NCI-H2227 (cell line): ENCODE measurements around the gene LRRC23.
"Not testable (repeated sequence)": the region's sequence is repeated elsewhere in the genome, so short reads cannot be mapped to it uniquely, and the experiment has no call there.

Experiments used
- DNase-seq: peaks from one replicate; lab custom pipeline; 2025; ENCODE audit not compliant: unreplicated experiment; lab: John Stamatoyannopoulos, UW

LRRC23 gene

DNA sequence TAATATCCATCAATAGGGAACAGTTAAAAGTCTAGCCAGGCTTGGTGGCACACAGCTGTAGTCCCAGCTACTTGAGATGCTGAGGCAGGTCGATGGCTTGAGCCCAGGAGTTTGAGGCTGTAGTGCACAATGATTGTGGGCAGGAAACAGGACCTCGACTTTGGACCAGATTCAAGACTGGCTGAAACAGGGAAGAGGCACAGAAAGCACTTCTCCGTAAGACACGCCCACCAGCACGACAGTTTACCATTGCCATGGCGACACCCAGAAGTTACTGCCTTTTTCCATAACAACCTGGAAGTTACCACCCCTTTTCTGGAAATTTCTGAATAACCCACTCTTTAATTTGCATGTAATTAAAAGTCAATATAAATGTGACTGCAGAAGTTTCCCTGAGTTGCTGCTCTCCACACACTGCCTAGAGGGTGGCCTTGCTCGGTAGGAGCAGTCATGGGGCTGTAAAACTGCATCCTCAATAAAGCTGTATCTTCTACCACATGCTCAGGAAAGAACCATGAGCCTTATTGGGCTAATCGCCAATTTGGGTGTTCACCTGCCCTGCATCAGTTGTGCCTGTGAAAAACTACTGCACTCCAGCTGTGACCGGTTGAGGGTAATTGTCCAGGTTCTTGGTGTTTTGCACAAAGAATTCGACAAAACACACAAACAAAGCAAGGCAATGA is 4.6 kb upstream of the LRRC23 start:
- DNase-seq: no peak

DNA sequence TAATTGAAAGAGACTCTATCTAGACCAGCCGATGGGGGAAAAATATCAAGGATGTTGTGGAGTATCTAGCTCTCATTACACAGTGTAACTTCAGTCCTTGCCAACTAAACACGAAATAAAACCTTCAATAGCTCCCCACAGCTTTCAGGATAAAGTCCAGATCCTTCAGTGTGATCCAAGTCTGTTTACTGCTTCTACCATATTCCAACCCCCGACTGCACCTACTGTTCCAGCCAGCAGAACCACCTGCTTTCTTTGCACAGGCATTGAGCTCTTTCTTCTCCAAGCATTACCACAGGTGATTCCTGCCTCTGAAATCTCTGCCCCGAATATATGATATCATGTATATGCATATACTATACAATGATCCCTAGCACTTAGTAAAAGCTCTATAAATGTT is 2.2 kb upstream of the LRRC23 start:
- DNase-seq: no peak

DNA sequence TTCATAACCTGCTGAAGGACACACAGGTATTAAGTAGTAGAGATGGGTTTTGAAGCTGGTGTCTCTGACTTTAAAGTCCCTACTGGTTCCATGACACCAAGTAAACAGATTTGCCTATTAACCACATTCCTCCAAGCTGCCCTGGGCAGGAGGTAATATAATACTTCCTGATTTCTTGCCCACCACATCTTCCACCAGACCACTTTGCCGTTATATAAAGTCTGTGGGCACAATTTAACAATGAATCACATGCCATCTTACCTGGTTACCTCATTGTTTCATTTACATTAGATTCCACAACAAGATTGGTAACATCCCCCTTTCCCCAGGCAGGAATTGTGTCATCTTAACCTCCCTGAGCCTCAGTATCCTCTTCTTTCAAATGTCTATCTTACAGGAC is 900 bp upstream of the LRRC23 start:
- no peak for DNase-seq

DNA sequence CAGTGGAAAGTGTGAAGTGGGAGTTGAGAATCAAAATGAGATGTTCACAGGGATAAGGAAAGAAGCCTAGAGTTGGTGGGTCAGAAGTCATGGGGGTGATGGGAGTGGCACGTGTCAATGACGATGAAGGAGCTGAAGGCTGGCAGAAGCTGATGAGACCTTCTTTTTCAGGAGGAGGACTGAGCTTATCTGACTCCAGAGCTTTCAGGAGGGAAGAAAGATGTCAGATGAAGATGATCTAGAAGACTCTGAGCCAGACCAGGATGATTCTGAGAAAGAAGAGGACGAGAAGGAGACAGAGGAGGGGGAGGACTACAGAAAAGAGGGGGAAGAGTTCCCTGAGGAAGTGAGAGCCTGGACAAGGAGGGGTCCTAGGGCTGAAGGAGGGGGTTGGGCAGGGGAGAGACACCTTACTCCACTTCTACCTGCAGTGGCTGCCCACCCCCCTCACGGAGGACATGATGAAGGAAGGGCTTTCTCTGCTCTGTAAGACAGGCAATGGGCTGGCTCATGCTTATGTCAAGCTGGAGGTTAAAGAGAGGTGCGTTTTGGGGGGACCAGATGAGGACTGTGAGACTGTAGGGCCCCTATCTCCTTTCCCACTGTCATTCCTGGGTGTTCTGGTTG is 905 bp downstream of the LRRC23 start:
- no peak for DNase-seq

DNA sequence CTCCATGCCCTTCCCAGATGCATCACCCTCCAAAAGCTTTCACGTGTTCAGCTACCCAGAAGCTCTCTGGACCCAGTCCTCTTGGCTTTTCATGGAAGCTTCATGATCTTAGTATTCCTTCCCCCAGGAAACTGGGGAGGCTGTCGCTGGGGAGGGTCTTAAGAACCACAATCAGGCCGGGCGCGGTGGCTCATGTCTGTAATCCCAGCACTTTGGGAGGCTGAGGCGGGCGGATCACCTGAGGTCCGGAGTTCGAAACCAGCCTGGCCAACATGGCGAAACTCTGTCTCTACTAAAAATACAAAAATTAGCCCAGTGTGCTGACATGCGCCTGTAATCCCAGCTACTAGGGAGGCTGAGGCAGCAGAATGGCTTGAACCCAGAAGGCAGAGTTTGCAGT is 3.5 kb downstream of the LRRC23 start:
- DNase-seq: not testable (repeated sequence)

DNA sequence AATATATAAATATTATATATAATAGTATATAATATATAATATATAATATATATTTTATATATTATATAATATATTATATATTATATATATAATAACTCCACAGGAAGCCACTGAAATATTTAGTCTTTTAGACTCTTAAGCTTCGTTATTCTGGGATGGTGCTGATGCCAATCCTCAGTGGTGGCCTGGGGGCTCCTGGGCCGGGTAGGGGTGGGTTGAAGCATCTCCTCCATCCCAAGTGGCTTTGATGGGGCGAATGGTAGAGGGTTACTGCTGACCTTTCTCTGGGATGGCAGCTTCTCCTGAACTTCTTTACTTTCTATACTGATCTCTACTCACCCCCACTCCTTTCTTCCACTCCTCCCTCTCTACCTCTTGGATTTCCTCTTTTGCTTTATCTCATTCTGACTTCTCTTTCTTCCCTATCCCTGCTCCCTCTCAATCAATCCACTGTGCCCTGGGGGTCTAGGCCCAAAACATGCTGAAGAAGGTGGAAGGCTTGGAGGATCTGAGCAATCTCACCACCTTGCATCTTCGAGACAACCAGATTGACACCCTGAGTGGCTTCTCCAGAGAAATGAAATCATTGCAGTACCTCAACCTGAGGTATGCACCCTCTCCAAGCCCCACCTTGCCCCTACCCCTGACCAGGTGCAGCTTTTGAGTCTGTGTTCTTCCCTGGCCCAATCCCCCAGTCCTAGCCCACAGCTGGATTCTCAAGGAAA is 5.0 kb downstream of the LRRC23 start:
- DNase-seq: no peak

DNA sequence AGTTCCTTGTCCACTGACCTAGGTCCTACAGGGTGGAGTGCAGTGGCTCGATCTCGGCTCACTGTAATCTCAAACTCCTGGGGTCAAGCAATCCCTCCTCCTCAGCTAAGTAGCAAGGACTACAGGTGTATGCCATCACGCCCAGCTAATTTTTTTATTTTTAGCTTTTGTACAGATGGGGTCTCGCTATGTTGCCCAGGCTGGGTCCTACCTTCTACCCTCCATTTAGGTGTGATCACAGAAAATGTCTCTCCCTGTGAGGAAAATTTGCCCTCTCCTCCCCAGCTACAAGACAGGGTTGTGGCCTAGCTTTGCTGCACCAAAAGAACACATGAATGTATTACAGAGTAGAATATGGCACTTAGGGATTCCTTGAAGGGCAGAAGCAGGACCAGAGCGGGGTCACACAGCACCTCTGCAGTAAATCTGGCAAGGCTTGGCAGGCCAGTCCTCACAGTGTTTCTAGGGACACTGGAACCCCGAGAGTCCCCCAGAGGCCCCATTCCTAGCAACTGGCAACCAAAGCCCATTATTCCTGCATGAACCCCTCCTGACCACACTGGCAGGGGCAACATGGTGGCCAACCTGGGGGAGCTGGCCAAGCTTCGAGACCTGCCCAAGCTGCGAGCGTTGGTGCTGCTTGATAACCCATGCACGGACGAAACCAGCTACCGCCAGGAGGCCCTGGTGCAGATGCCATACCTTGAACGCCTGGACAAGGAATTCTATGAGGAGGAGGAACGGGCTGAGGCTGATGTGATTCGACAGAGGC is 7.7 kb downstream of the LRRC23 start:
- no peak for DNase-seq

DNA sequence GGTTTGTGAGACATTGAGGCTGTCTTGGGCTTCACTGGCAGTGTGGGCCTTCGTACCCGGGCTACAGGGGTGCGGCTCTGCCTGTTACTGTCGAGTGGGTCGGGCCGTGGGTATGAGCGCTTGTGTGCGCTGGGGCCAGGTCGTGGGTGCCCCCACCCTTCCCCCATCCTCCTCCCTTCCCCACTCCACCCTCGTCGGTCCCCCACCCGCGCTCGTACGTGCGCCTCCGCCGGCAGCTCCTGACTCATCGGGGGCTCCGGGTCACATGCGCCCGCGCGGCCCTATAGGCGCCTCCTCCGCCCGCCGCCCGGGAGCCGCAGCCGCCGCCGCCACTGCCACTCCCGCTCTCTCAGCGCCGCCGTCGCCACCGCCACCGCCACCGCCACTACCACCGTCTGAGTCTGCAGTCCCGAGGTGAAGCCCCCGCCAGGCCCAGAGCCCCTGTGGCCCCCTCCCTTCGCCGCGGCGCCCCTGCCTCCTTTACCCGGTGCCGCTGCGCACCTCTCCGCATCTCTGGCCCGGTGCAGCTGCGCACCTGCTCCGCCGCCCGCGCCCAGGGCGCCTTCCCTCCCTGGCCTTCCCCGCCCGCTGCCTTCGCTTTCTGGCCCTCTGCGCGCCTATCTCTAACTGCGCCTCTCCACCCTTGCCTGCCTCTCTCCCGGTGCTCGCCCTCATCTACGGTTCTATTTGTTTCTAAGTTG is 9.8 kb downstream of the LRRC23 start, which contains the start of gene ENO2:
Gene ENO2, plus strand, starts transcription at position 335 of the 701 bp plus-strand sequence. CDS start 1,253 bp downstream, outside the sequence.
- DNase-seq: peak; percentile 78

DNA sequence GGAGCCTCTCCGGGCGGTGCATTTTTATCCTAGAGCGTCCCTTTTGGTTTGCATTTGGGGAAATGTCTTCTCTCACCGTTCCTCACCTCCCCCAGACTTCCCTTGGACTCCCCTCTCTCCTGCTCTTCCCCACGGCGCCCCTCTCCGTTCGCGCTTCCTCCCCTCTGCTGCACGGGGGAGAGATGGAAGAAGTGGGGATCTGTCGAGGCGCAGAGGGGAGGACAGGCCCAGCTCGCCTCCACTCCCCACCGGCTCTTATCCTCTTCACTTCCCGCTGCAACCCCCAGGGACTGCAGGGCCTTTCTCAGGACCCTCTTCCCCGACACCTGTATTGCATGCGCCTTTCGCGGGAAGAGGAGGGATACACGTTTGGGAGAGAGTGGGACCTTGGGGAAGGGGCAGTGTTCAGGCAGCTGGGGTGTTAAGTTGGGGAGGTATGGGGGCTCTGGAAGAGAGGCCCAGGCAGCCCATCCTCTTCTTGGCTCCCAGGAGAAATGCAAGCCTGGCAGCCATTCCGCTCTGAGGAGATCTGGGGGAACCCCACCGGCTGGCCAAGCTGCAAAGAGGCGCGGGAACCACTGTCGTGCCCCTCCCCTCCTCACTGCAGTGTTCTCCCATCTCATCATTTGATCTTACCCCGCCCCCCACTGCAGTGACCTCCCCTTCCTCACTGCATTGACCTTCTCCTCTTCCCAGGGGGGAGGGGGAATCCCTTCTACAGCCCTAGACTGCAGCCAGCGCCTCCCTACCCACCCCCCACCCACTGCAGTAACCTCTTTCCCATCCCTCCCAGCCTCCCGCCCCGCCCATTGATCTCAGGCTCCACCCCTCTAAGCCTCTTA is 10.5 kb downstream of the LRRC23 start:
- peak; percentile 71 for DNase-seq

DNA sequence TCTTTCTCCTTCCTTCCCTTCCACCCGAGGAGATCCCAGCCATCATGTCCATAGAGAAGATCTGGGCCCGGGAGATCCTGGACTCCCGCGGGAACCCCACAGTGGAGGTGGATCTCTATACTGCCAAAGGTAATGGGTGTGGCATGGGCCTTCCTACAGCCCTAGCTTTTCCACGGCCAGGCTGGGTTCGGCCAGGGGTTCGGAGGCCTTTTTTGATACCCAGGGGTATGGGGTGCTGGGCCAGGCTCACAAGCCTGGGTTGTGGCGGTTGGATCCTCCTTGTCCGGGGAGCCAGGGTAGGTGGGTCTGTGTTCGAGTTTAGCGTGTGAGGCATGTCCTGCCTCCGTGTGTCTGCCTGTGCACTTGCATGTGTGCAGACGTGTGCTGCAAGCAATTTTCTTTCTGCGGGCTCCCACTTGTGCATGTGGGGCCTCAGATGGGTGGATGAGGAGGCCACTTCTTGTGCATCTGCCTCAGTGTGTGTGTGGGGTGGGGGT is 11.2 kb downstream of the LRRC23 start:
- DNase-seq: no peak

DNA sequence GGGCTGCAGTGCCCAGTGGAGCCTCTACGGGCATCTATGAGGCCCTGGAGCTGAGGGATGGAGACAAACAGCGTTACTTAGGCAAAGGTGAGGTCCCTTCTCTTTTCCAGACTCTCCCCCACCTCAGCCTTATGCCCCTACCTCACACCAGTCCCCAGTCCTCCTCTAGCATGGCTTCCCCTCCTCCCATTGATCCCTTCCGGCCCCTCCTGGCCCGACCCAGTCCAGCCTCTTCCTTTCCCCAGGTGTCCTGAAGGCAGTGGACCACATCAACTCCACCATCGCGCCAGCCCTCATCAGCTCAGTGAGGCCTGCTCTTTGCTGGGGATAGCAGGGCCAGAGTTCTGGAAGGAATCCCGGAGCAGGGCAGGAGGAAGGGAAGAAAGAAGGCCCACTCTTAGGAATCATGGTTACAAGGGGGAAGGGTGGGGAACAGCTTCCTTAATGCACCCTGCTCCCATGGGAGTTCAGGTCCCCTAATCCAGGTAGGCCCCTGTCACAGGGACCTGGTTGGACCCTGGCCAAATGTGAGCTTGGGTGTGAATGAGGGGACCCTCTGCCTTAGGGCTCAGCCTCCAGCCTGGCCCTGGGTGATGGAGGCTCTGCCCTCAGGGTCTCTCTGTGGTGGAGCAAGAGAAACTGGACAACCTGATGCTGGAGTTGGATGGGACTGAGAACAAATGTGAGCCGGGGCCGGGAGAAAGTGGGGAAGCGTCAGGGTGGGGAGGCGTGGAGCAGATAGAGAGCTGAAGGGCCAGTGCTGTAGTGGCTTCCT is 12.0 kb downstream of the LRRC23 start:
- DNase-seq: no peak

DNA sequence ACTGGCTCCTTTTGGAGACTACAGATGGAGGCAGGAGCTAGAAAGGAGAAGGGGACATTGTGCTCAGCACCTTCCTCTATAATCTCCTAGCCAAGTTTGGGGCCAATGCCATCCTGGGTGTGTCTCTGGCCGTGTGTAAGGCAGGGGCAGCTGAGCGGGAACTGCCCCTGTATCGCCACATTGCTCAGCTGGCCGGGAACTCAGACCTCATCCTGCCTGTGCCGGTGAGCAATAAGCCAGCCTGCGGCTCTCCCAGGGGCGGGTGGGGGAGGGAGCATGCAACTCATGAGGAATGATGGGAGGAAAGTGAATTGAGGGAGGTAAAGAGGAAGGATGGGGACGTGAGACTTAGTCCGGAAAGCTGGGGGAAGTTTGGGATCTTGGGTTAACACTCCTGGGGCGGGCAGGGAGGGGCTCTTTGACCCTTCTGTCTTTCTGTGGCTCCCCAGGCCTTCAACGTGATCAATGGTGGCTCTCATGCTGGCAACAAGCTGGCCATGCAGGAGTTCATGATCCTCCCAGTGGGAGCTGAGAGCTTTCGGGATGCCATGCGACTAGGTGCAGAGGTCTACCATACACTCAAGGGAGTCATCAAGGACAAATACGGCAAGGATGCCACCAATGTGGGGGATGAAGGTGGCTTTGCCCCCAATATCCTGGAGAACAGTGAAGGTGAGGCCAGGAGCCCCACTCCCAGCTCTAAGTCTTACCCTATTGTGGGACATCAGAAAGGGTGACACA is 13.0 kb downstream of the LRRC23 start:
- DNase-seq: no peak

DNA sequence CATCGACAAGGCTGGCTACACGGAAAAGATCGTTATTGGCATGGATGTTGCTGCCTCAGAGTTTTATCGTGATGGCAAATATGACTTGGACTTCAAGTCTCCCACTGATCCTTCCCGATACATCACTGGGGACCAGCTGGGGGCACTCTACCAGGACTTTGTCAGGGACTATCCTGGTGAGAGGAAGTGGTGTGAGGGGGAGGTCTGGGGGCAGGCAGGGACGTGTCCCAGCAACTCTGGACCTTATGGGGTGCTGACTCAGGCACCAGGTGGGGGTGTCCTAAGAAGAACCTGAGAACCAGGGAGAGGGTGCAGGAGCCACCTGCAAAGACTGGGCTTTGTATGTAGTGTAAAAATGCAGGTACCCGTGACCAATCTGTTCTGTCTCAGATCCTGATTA is 15.0 kb downstream of the LRRC23 start:
- no peak for DNase-seq

DNA sequence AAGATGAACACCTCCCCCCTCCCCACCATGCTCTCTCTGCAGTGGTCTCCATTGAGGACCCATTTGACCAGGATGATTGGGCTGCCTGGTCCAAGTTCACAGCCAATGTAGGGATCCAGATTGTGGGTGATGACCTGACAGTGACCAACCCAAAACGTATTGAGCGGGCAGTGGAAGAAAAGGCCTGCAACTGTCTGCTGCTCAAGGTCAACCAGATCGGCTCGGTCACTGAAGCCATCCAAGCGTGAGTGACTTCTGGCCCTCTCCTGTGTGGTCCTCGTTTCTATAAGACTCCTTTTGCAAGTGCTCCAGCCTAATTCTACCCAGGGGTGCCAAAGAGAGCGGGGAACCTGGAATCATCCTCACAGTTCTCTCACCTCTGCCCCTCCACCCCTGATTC is 16.9 kb downstream of the LRRC23 start:
- no peak for DNase-seq

DNA sequence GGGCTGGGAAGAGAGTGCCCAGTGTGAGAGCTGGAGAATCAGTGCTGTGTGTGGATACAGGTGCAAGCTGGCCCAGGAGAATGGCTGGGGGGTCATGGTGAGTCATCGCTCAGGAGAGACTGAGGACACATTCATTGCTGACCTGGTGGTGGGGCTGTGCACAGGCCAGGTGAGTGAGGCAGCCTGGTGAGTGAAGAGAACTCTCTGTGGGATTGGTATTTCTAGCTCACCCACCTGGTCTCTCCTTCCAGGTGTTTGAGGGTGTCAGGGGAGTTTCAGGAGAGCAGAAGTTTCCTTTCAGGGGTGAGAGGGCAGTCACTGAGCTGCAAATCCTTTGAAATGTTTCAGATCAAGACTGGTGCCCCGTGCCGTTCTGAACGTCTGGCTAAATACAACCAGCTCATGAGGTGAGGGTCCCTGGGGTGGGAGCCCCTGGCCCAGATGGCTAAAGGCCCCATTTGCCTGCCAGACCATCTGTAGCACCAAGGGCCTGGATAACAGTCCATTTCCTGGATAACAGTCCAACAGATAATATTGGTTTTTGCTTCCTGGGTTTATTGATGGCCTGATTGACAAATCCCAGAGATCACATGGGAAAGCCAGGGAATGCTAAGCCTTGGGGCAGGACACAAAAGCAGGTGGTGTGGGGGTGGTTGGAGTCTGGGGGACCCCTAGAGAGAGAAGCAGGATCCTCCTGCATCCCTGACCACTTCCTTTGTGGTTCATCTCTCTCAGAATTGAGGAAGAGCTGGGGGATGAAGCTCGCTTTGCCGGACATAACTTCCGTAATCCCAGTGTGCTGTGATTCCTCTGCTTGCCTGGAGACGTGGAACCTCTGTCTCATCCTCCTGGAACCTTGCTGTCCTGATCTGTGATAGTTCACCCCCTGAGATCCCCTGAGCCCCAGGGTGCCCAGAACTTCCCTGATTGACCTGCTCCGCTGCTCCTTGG is 17.6 kb downstream of the LRRC23 start:
- no peak for DNase-seq

DNA sequence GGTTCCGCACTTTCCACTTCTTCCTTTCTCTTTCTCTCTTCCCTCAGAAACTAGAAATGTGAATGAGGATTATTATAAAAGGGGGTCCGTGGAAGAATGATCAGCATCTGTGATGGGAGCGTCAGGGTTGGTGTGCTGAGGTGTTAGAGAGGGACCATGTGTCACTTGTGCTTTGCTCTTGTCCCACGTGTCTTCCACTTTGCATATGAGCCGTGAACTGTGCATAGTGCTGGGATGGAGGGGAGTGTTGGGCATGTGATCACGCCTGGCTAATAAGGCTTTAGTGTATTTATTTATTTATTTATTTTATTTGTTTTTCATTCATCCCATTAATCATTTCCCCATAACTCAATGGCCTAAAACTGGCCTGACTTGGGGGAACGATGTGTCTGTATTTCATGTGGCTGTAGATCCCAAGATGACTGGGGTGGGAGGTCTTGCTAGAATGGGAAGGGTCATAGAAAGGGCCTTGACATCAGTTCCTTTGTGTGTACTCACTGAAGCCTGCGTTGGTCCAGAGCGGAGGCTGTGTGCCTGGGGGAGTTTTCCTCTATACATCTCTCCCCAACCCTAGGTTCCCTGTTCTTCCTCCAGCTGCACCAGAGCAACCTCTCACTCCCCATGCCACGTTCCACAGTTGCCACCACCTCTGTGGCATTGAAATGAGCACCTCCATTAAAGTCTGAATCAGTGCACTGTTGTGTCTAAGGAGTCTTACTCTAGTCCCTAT is 18.5 kb downstream of the LRRC23 start:
- DNase-seq: no peak

DNA sequence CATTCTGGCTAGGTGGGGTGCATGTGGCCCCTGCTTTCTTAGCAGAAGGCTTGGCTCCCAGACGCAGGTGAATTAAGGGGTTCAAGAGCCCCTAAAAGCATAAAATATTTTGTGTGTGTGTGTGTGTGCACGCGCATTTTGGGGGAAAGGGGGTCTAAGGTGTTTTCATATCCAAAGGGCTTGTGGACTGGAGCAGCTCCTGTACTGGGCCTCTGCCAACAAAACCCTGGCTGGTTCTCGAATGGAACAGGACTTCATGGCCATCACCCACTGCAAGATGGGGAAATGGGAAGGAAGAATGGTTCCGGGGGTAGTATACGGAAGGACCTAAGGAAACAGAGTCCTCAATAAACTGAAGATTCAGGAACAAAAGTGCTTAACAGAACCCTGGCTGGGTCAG is 19.2 kb downstream of the LRRC23 start:
- no peak for DNase-seq
